HepG2 (cell line): ENCODE measurements around the gene NRSN2. TPM values are rescaled to one million over a fixed set of nuclear protein-coding genes. Genes with fewer than 3 reads are reported as not detected.

Experiments
- ATAC-seq: fragments of 200-7000 bp; cut with Tn5 transposase; 3 replicates; pipeline ENCODE4 v1.9.1; 2020; ENCODE audit warnings: mild to moderate bottlenecking, moderate library complexity
- BruUV-seq: library from RNA; stranded (reverse); fragments of 400-500 nt; replicated peaks from 2 replicates; lab custom pipeline; 2021; lab: Mats Ljungman, UMichigan
- CTCF ChIA-PET: fragments of 300-600 bp; formaldehyde crosslinking; extraction: SDS; loops from one replicate; lab custom pipeline; 2021; ENCODE audit warnings: low total read pairs, inconsistent platforms, low intra/inter-chr PET ratio; lab: Yijun Ruan, JAX
- POLR2A ChIA-PET: fragments of 350-600 bp; sonication (Branson Sonifier 250); formaldehyde crosslinking; loops from one replicate; lab custom pipeline; 2020; ENCODE audit warnings: antibody characterized with exemption, inconsistent platforms; lab: Yijun Ruan, JAX
- DNase-seq: peaks from one replicate; pipeline ENCODE4 v3.0.0-alpha.2; 2015; ENCODE audit warnings: low spot score
- FAIRE-seq: peaks from 3 replicates; lab custom pipeline; 2011; peaks lifted over from hg19 to GRCh38; lab: Jason Lieb, UNC
- H2AFZ ChIP-seq: one replicate; pipeline ENCODE4 v1.6.1; 2011; ENCODE audit warnings: low read length, inconsistent platforms
- H3K27ac ChIP-seq: fragments of 300-600 bp; 3 replicates; pipeline ENCODE4 v1.8.0; 2011; ENCODE audit warnings: mixed run types, mild to moderate bottlenecking, mixed read lengths, low read length, inconsistent platforms; ENCODE audit not compliant: insufficient read depth; ENCODE audit errors: extremely low read length
- H3K27me3 ChIP-seq, 2 experiments: fragments of 200-600 bp in 1 of 2; 2 replicates in 1 of 2; 3 replicates in 1 of 2; pipeline versions ENCODE4 v1.6.0 to v1.8.0; 2011; ENCODE audit warnings: low read length in 2 of 2, mild to moderate bottlenecking in 2 of 2, moderate library complexity in 2 of 2, inconsistent platforms in 1 of 2; ENCODE audit not compliant: insufficient read depth in 2 of 2, control insufficient read depth in 1 of 2
- H3K36me3 ChIP-seq, 2 experiments: fragments of 200-600 bp in 1 of 2; replicated peaks in 1 of 2; 2 replicates in 1 of 2; 3 replicates in 1 of 2; pipeline versions ENCODE4 v1.5.1 to v1.8.0; 2011; ENCODE audit warnings: low read length in 2 of 2, inconsistent platforms in 1 of 2; ENCODE audit not compliant: insufficient read depth in 2 of 2, control insufficient read depth in 1 of 2
- H3K4me1 ChIP-seq: 2 replicates; pipeline ENCODE4 v1.5.1; 2012; ENCODE audit warnings: low read length, inconsistent platforms; ENCODE audit not compliant: insufficient read depth
- H3K4me2 ChIP-seq: 2 replicates; pipeline ENCODE4 v1.6.0; 2011; ENCODE audit warnings: low read depth, low read length, inconsistent platforms
- H3K4me3 ChIP-seq, 3 experiments: fragments of 200-600 bp in 1 of 3; sonication (generic), shearing (Covaris generic) in 1 of 3; replicated peaks in 1 of 3; 2 replicates each; pipeline ENCODE4 v1.5.1; 2011 to 2016; ENCODE audit warnings: low read length in 3 of 3, inconsistent platforms in 2 of 3, low read depth in 2 of 3, mild to moderate bottlenecking in 2 of 3, control low read depth in 1 of 3, mixed read lengths in 1 of 3; ENCODE audit not compliant: insufficient read depth in 1 of 3
- H3K79me2 ChIP-seq: one replicate; pipeline ENCODE4 v1.6.1; 2011; ENCODE audit warnings: low read length, inconsistent platforms; ENCODE audit not compliant: insufficient read depth
- H3K9ac ChIP-seq: 2 replicates; pipeline ENCODE4 v1.6.0; 2011; ENCODE audit warnings: mild to moderate bottlenecking, low read depth, low read length, inconsistent platforms; ENCODE audit not compliant: insufficient read depth
- H3K9me3 ChIP-seq: 2 replicates; pipeline ENCODE4 v1.5.1; 2012; ENCODE audit warnings: mild to moderate bottlenecking, low read length
- H4K20me1 ChIP-seq: 2 replicates; pipeline ENCODE4 v1.6.0; 2011; ENCODE audit warnings: inconsistent platforms, mild to moderate bottlenecking, low read length, moderate library complexity; ENCODE audit not compliant: insufficient read depth
- AGO2 ChIP-seq: fragments of 200-400 bp; formaldehyde crosslinking; optimal IDR thresholded peaks from 2 replicates; pipeline ENCODE3; 2017; ENCODE audit warnings: mild to moderate bottlenecking, low read depth, low read length, moderate library complexity
- DMAP1 ChIP-seq: IDR thresholded peaks from 2 replicates; pipeline ENCODE4 v1.6.1; 2016
- HNF4A ChIP-seq: sonication (generic); formaldehyde crosslinking; IDR thresholded peaks from 2 replicates; pipeline ENCODE4 v1.4.0; 2020; ENCODE audit warnings: missing genetic modification reagents
- ISL2 ChIP-seq: sonication (generic); formaldehyde crosslinking; IDR thresholded peaks from 2 replicates; pipeline ENCODE4 v1.5.0; 2020; ENCODE audit warnings: missing genetic modification reagents
- KDM4B ChIP-seq: sonication (generic); formaldehyde crosslinking; IDR thresholded peaks from 2 replicates; pipeline ENCODE4 v1.4.0; 2020; ENCODE audit warnings: missing genetic modification reagents
- RFX5 ChIP-seq: IDR thresholded peaks from 2 replicates; pipeline ENCODE4 v1.6.1; 2011; ENCODE audit warnings: low read depth, low read length, improper control_type of control experiment
- RXRA ChIP-seq: sonication (generic); formaldehyde crosslinking; IDR thresholded peaks from 2 replicates; pipeline ENCODE4 v1.5.1; 2020; ENCODE audit warnings: missing genetic modification reagents
- SAFB2 ChIP-seq: sonication (generic); formaldehyde crosslinking; IDR thresholded peaks from 2 replicates; pipeline ENCODE4 v1.5.1; 2020; ENCODE audit warnings: missing genetic modification reagents, low read depth, mild to moderate bottlenecking, borderline replicate concordance
- SSRP1 ChIP-seq: IDR thresholded peaks from 2 replicates; pipeline ENCODE4 v1.6.1; 2016; ENCODE audit warnings: control low read depth
- TBX2 ChIP-seq: sonication (generic); formaldehyde crosslinking; IDR thresholded peaks from 2 replicates; pipeline ENCODE4 v1.5.0; 2020; ENCODE audit warnings: missing genetic modification reagents, mild to moderate bottlenecking, borderline replicate concordance
- TBX3 ChIP-seq: fragments of 450-650 bp; IDR thresholded peaks from 2 replicates; pipeline ENCODE4 v1.6.1; 2017; ENCODE audit warnings: antibody characterized with exemption, mild to moderate bottlenecking, inconsistent platforms, borderline replicate concordance
- ZNF816 ChIP-seq: sonication (generic); formaldehyde crosslinking; IDR thresholded peaks from 2 replicates; pipeline ENCODE4 v1.8.0; 2022; ENCODE audit warnings: missing genetic modification reagents, mild to moderate bottlenecking, borderline replicate concordance
- ZNF878 ChIP-seq: sonication (generic); formaldehyde crosslinking; IDR thresholded peaks from 2 replicates; pipeline ENCODE4 v1.8.1; 2023; ENCODE audit warnings: mild to moderate bottlenecking, missing genetic modification reagents, moderate library complexity
- ZSCAN31 ChIP-seq: sonication (generic); formaldehyde crosslinking; IDR thresholded peaks from 2 replicates; pipeline ENCODE4 v1.5.0; 2020; ENCODE audit warnings: low read depth, mild to moderate bottlenecking, missing genetic modification reagents
- WGBS: methylation state at CpG from one replicate; pipeline ENCODE4 v1.1.6; 2017; ENCODE audit warnings: low lambda C conversion rate; 5-methylcytosine and 5-hydroxymethylcytosine counted together
- in situ Hi-C: cut with HindIII; loops from 2 replicates; pipeline ENCODE4 v1.10.0; 2017; ENCODE audit warnings: low pct_unique_long_range_greater_than_20kb; ENCODE audit not compliant: extremely low pct_ligation_motif_present
- intact Hi-C: fragments of 100-400 bp; cut with micrococcal nuclease; formaldehyde crosslinking; loops from one replicate; pipeline ENCODE4 v1.10.0; 2022; ENCODE audit not compliant: unreplicated experiment
- polyA plus RNA-seq, 8 experiments: library from polyadenylated mRNA; depleted of rRNA in 3 of 8; stranded (reverse) in 7 of 8; unstranded in 1 of 8; fragments of >200 nt; fragmentation: Illumina TruSeq in 4 of 8; extraction: Trizol in 4 of 8; gene quantifications; 2 replicates each; pipeline versions ENCODE4 v1.2.1 to v1.2.3, GENCODE V29; 2011 to 2016; ENCODE audit warnings: low read depth in 4 of 8, missing spikeins in 1 of 8, mixed read lengths in 1 of 8; ENCODE audit not compliant: insufficient read depth in 1 of 8
- total RNA-seq, 5 experiments: library from RNA; depleted of rRNA; stranded (reverse); fragments of >200 nt; fragmentation: Illumina TruSeq; extraction: Trizol; gene quantifications; 2 replicates each; pipeline ENCODE4 v1.2.3, GENCODE V29; 2016; ENCODE audit warnings: low read depth in 1 of 5
- TF ChIP-seq, protein P1 (sequence below): IDR thresholded peaks from 2 replicates; pipeline ENCODE4 v1.6.1; 2012; ENCODE audit warnings: low read length, improper control_type of control experiment
- TF ChIP-seq, protein P2 (sequence below): conservative IDR thresholded peaks from 2 replicates; pipeline ENCODE4 v1.6.1; 2018; ENCODE audit warnings: missing genetic modification reagents
- TF ChIP-seq, protein P3 (sequence below), 2 experiments: sonication (generic) in 1 of 2; formaldehyde crosslinking in 1 of 2; IDR thresholded peaks; 2 replicates each; pipeline versions ENCODE4 v1.5.1 to v1.6.1; 2011 to 2020; ENCODE audit warnings: borderline replicate concordance in 1 of 2, low read depth in 1 of 2, low read length in 1 of 2, mild to moderate bottlenecking in 1 of 2, missing genetic modification reagents in 1 of 2, moderate library complexity in 1 of 2

NRSN2 gene
- total and polyA plus RNA-seq, 2 of the 13 experiments (the other 11 are each of a cell fraction or from before 2014, with no cell fraction given), result 32.3 to 49.4 TPM

DNA sequence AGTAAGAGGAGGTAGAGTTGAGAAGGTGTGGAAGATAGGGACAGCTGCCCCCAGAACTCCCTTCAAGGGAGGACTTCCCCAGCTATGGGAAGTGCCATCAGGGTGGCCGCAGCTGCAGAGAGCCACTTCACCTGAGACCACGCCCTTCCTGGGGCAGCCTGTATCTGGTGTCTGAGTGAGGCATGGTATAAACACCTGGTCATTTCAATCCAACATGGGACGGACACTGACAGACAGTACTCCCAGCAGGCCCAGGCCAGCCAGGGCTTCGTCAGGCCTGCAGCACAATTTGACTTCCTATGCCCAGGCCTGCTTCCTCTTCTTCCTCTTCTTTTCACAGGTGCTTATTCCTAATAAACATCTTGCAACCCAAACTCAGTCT, 17.1 kb upstream of the NRSN2 start:
- ChIA-PET POLR2A (interaction anchor here (1.0 to 8.3 kb wide), 9 partner anchors 9 to 78 kb away, joined by 3 to 90 read pairs (median 4); partner anchors contain the start of gene NRSN2), CTCF (interaction anchor here (1.6 to 2.2 kb wide), 4 partner anchors 63 to 120 kb away, joined by 6 to 18 read pairs (median 10); no protein-coding TSS in a partner anchor)
- H3K9ac ChIP-seq, result no peak overlapping the region
- no peaks in the 10 kb centered on the region for H3K9me3 ChIP-seq
- FAIRE-seq (no peak), DNase-seq (no peak), ATAC-seq (no peak)
- H3K4me2 ChIP-seq, result peak overlapping the region; percentile 92; the same call in 1 of the 2 replicates
- H3K27me3 ChIP-seq, result no peaks in the 10 kb centered on the region; a peak in 1 of 5 replicates
- peaks cover 37% of the 10 kb centered on the region for H4K20me1 ChIP-seq
- intact Hi-C loops (loop anchor here (1.0 to 2.0 kb wide), 4 partner anchors 17 to 121 kb away; partner anchors contain the start of gene NRSN2), in situ Hi-C loops (no loop called here)
- no peak overlapping the region for H2AFZ ChIP-seq
- peaks cover 29% of the 10 kb centered on the region for H3K79me2 ChIP-seq
- BruUV-seq, result no TSS peak
- H3K4me1 ChIP-seq, result peaks cover 34% of the 10 kb centered on the region
- 96% methylated on average over 4 of the region's 4 CpGs for WGBS
- no peak overlapping the region for H3K4me3 ChIP-seq
- no peak overlapping the region for H3K27ac ChIP-seq
- peaks cover 4 to 9% of the 10 kb centered on the region in 2 experiments; a peak in 2 of 5 replicates for H3K36me3 ChIP-seq
- TF ChIP-seq, protein P1, sequence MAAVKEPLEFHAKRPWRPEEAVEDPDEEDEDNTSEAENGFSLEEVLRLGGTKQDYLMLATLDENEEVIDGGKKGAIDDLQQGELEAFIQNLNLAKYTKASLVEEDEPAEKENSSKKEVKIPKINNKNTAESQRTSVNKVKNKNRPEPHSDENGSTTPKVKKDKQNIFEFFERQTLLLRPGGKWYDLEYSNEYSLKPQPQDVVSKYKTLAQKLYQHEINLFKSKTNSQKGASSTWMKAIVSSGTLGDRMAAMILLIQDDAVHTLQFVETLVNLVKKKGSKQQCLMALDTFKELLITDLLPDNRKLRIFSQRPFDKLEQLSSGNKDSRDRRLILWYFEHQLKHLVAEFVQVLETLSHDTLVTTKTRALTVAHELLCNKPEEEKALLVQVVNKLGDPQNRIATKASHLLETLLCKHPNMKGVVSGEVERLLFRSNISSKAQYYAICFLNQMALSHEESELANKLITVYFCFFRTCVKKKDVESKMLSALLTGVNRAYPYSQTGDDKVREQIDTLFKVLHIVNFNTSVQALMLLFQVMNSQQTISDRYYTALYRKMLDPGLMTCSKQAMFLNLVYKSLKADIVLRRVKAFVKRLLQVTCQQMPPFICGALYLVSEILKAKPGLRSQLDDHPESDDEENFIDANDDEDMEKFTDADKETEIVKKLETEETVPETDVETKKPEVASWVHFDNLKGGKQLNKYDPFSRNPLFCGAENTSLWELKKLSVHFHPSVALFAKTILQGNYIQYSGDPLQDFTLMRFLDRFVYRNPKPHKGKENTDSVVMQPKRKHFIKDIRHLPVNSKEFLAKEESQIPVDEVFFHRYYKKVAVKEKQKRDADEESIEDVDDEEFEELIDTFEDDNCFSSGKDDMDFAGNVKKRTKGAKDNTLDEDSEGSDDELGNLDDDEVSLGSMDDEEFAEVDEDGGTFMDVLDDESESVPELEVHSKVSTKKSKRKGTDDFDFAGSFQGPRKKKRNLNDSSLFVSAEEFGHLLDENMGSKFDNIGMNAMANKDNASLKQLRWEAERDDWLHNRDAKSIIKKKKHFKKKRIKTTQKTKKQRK, result no peak
- TF ChIP-seq ISL2 (CRISPR knock-in tag) (no peak), RFX5 (no peak), DMAP1 (CRISPR knock-in tag) (no peak), ZSCAN31 (0 out of 2 replicates have a peak, but pooled peaks have one; percentile 4), SSRP1 (CRISPR knock-in tag) (no peak), HNF4A (CRISPR knock-in tag) (no peak), ZNF816 (CRISPR knock-in tag) (no peak), RXRA (CRISPR knock-in tag) (no peak), TBX2 (no peak), AGO2 (peak; percentile 51), SAFB2 (CRISPR knock-in tag) (no peak), ZNF878 (no peak), TBX3 (no peak), KDM4B (no peak)
- TF ChIP-seq, protein P2, sequence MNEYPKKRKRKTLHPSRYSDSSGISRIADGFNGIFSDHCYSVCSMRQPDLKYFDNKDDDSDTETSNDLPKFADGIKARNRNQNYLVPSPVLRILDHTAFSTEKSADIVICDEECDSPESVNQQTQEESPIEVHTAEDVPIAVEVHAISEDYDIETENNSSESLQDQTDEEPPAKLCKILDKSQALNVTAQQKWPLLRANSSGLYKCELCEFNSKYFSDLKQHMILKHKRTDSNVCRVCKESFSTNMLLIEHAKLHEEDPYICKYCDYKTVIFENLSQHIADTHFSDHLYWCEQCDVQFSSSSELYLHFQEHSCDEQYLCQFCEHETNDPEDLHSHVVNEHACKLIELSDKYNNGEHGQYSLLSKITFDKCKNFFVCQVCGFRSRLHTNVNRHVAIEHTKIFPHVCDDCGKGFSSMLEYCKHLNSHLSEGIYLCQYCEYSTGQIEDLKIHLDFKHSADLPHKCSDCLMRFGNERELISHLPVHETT (CRISPR knock-in tag), result no peak
- TF ChIP-seq, protein P3, sequence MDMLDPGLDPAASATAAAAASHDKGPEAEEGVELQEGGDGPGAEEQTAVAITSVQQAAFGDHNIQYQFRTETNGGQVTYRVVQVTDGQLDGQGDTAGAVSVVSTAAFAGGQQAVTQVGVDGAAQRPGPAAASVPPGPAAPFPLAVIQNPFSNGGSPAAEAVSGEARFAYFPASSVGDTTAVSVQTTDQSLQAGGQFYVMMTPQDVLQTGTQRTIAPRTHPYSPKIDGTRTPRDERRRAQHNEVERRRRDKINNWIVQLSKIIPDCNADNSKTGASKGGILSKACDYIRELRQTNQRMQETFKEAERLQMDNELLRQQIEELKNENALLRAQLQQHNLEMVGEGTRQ (IDR thresholded peaks at IDR 0.05; ENCODE audit: low read depth, low read length), result no peak
- TF ChIP-seq, protein P3 (CRISPR knock-in tag; IDR thresholded peaks at IDR 0.05; ENCODE audit: borderline replicate concordance), result no peak
